SK-N-SH (cell line): ENCODE data around the gene NSD1.

Source experiments
- RAD21 ChIP-seq: IDR thresholded peaks from 2 replicates; pipeline ENCODE4 v1.6.1; 2012; ENCODE audit warnings: mild to moderate bottlenecking, low read length
- TF ChIP-seq, protein P1 (sequence below): fragments of 200-600 bp; sonication (generic); IDR thresholded peaks from 2 replicates; pipeline ENCODE4 v1.6.1; 2017; ENCODE audit warnings: antibody characterized with exemption, mild to moderate bottlenecking, moderate library complexity

DNA sequence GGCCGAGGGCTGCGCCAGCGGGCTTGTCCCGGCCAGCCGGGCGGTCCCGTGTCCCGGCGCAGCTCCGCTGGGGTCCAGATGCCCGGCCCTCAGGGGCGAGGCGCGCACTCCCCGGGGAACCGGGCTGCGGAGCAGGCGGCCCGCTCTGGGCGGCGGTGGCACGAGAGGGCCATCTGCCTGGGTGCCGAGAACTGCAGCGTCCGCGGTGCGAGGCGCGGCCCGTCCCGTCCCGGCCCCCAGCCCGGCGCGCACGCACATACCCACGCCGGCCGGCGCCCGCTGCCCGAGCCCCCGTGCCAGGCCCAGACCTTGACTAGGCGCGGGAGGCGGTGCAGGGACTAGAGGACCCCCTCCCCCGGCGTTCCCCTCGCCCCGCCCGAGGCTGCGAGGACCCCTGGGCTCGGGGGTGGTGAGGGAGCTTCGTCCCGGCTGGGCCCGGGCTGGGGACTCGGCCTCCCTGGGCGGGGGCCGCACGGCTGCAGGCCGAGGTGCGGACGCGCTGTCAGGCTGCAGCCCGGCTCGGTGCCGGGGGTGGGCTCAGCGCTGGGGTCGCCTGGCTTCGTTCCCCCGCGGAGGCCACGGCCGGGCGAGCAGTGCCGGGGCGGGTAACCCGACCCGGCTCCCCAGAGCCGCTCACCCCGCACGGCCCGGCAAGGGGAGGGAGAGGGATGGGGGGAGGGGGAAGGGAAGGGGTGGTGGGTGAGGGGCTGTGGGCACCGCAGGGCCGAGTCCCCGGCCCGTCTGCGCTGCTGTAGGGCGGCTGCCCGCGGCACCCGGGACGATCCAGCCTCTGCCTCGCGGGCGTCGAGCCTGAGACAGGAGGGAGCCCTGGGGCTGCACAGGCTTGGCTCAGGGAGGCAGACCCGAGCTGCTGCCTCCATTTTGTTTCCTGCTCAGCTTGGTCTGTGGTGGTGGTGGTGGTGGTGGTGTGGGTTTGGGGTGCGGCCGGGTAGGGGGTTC, 1.2 kb upstream of the NSD1 start:
- TF ChIP-seq, protein P1, sequence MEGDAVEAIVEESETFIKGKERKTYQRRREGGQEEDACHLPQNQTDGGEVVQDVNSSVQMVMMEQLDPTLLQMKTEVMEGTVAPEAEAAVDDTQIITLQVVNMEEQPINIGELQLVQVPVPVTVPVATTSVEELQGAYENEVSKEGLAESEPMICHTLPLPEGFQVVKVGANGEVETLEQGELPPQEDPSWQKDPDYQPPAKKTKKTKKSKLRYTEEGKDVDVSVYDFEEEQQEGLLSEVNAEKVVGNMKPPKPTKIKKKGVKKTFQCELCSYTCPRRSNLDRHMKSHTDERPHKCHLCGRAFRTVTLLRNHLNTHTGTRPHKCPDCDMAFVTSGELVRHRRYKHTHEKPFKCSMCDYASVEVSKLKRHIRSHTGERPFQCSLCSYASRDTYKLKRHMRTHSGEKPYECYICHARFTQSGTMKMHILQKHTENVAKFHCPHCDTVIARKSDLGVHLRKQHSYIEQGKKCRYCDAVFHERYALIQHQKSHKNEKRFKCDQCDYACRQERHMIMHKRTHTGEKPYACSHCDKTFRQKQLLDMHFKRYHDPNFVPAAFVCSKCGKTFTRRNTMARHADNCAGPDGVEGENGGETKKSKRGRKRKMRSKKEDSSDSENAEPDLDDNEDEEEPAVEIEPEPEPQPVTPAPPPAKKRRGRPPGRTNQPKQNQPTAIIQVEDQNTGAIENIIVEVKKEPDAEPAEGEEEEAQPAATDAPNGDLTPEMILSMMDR: no peak
- TF ChIP-seq RAD21: no peak
